HCT116 (cell line): Measurements from ENCODE around the gene CDH22. TPM values are rescaled to one million over a fixed set of nuclear protein-coding genes. Genes with fewer than 3 reads are reported as not detected.

Source experiments
- ATAC-seq: fragments of 200-7000 bp; cut with Tn5 transposase; 2 replicates; pipeline ENCODE4 v1.9.1; 2020; ENCODE audit warnings: mild to moderate bottlenecking, moderate library complexity
- BruUV-seq: library from RNA; stranded (reverse); fragments of 400-500 nt; replicated peaks from 2 replicates; lab custom pipeline; 2021; lab: Mats Ljungman, UMichigan
- CTCF ChIA-PET: fragments of 300-600 bp; sonication (Branson Sonifier 250); formaldehyde crosslinking; loops from one replicate; lab custom pipeline; 2021; ENCODE audit warnings: antibody characterized with exemption; lab: Charles Lee
- POLR2A ChIA-PET: fragments of 300-600, 350-600 bp; sonication (Branson Sonifier 250); formaldehyde crosslinking; loops from one replicate; lab custom pipeline; 2021; ENCODE audit warnings: antibody characterized with exemption; lab: Charles Lee
- RAD21 ChIA-PET, 2 experiments: fragments of 300-600 bp; sonication (Branson Sonifier 250); formaldehyde crosslinking; loops; one replicate each; lab custom pipeline; 2023; ENCODE audit warnings: low total read pairs in 2 of 2; ENCODE audit not compliant: uncharacterized antibody in 2 of 2, unreplicated experiment in 2 of 2, low non-redundant PET in 1 of 2; lab: Charles Lee
- DNase-seq: peaks from one replicate; pipeline ENCODE4 v3.0.0-alpha.2; 2010; ENCODE audit warnings: low read depth, low spot score
- H2AFZ ChIP-seq: fragments of 200-600 bp; shearing (Covaris generic), sonication (generic); 2 replicates; pipeline ENCODE4 v1.6.1; 2017; ENCODE audit warnings: low read depth, mixed run types, mixed read lengths, antibody characterized with exemption, low read length; ENCODE audit not compliant: poor library complexity, severe bottlenecking
- H3K27ac ChIP-seq: 2 replicates; pipeline ENCODE4 v1.5.1; 2012; ENCODE audit warnings: low read depth, low read length
- H3K27me3 ChIP-seq: fragments of 200-600 bp; sonication (generic); 2 replicates; pipeline ENCODE4 v1.6.1; 2016; ENCODE audit warnings: mixed run types, low read length, mixed read lengths; ENCODE audit not compliant: insufficient read depth
- H3K36me3 ChIP-seq, 2 experiments: fragments of 200-500 bp in 1 of 2; fragments of 200-600 bp in 1 of 2; sonication (Bioruptor generic) in 1 of 2; sonication (generic) in 1 of 2; 2 replicates each; pipeline versions ENCODE4 v1.5.1 to v1.6.1; 2014 to 2016; ENCODE audit warnings: low read length in 2 of 2, inconsistent platforms in 1 of 2, mixed read lengths in 1 of 2, mixed run types in 1 of 2; ENCODE audit not compliant: insufficient read depth in 2 of 2, control insufficient read depth in 1 of 2
- H3K4me1 ChIP-seq, 2 experiments: fragments of 200-600 bp in 1 of 2; sonication (generic) in 1 of 2; 2 replicates each; pipeline versions ENCODE4 v1.5.1 to v1.6.1; 2012 to 2017; ENCODE audit warnings: low read length in 2 of 2, inconsistent platforms in 1 of 2, mild to moderate bottlenecking in 1 of 2, mixed read lengths in 1 of 2, mixed run types in 1 of 2, moderate library complexity in 1 of 2; ENCODE audit not compliant: insufficient read depth in 2 of 2, control insufficient read depth in 1 of 2
- H3K4me2 ChIP-seq: fragments of 200-600 bp; sonication (generic); 2 replicates; pipeline ENCODE4 v1.6.1; 2017; ENCODE audit warnings: mixed run types, low read length, mixed read lengths
- H3K4me3 ChIP-seq, 2 experiments: fragments of 200-600 bp in 1 of 2; sonication (generic) in 1 of 2; replicated peaks in 1 of 2; 2 replicates each; pipeline ENCODE4 v1.5.1; 2011 to 2016; ENCODE audit warnings: low read length in 2 of 2, control low read depth in 1 of 2, low read depth in 1 of 2, mild to moderate bottlenecking in 1 of 2, mixed read lengths in 1 of 2, mixed run types in 1 of 2
- H3K79me2 ChIP-seq: fragments of 200-600 bp; sonication (generic); 2 replicates; pipeline ENCODE4 v1.6.1; 2017; ENCODE audit warnings: mild to moderate bottlenecking, mixed run types, low read length, moderate library complexity, mixed read lengths; ENCODE audit not compliant: insufficient read depth
- H3K9ac ChIP-seq: fragments of 200-600 bp; sonication (generic); 2 replicates; pipeline ENCODE4 v1.6.1; 2016; ENCODE audit warnings: low read length, mixed read lengths
- H3K9me2 ChIP-seq: fragments of 200-600 bp; sonication (generic), shearing (Covaris generic); 2 replicates; pipeline ENCODE4 v1.6.1; 2017; ENCODE audit warnings: mixed run types, mild to moderate bottlenecking, moderate library complexity; ENCODE audit not compliant: insufficient read depth
- H3K9me3 ChIP-seq, 2 experiments: fragments of 200-500 bp in 1 of 2; fragments of 200-600 bp in 1 of 2; sonication (Bioruptor generic) in 1 of 2; sonication (generic) in 1 of 2; 2 replicates each; pipeline ENCODE4 v1.6.1; 2014 to 2017; ENCODE audit warnings: low read length in 2 of 2, mixed read lengths in 2 of 2, inconsistent platforms in 1 of 2, low read depth in 1 of 2, mild to moderate bottlenecking in 1 of 2, mixed run types in 1 of 2, moderate library complexity in 1 of 2; ENCODE audit not compliant: control insufficient read depth in 1 of 2, insufficient read depth in 1 of 2
- H4K20me1 ChIP-seq: fragments of 200-600 bp; sonication (generic), shearing (Covaris generic); 2 replicates; pipeline ENCODE4 v1.6.1; 2017; ENCODE audit warnings: mixed run types, mild to moderate bottlenecking, moderate library complexity; ENCODE audit not compliant: insufficient read depth
- CBX3 ChIP-seq: IDR thresholded peaks from 2 replicates; pipeline ENCODE4 v1.6.1; 2012; ENCODE audit warnings: low read depth
- CEBPB ChIP-seq: IDR thresholded peaks from 2 replicates; pipeline ENCODE4 v1.6.1; 2012; ENCODE audit warnings: low read depth
- CTCF ChIP-seq, 3 experiments: fragments of 200-600 bp in 1 of 3; sonication (generic) in 1 of 3; IDR thresholded peaks in 2 of 3; conservative IDR thresholded peaks in 1 of 3; 2 replicates each; pipeline ENCODE4 v1.5.1; 2012 to 2017; ENCODE audit warnings: low read depth in 2 of 3, low read length in 2 of 3, antibody characterized with exemption in 1 of 3, borderline replicate concordance in 1 of 3, control low read depth in 1 of 3, mild to moderate bottlenecking in 1 of 3, mixed read lengths in 1 of 3, mixed run types in 1 of 3, moderate library complexity in 1 of 3; ENCODE audit not compliant: insufficient read depth in 1 of 3
- EZH2 ChIP-seq: fragments of 200-600 bp; sonication (generic); IDR thresholded peaks from 2 replicates; pipeline ENCODE4 v1.6.1; 2017; ENCODE audit warnings: antibody characterized with exemption, mixed run types
- EZH2phosphoT487 ChIP-seq: fragments of 200-600 bp; IDR thresholded peaks from 2 replicates; pipeline ENCODE4 v1.6.1; 2018; ENCODE audit warnings: antibody characterized with exemption, borderline replicate concordance
- FOSL1 ChIP-seq: IDR thresholded peaks from 2 replicates; pipeline ENCODE4 v1.6.1; 2012; ENCODE audit warnings: low read depth
- JUND ChIP-seq: IDR thresholded peaks from 2 replicates; pipeline ENCODE4 v1.6.1; 2012
- MAX ChIP-seq: IDR thresholded peaks from 2 replicates; pipeline ENCODE4 v1.6.1; 2012
- POLR2A ChIP-seq: IDR thresholded peaks from 2 replicates; pipeline ENCODE4 v1.7.0; 2011; ENCODE audit warnings: borderline replicate concordance; ENCODE audit not compliant: insufficient read depth, insufficient read length; ENCODE audit errors: extremely low read depth
- RAD21 ChIP-seq: IDR thresholded peaks from 2 replicates; pipeline ENCODE4 v1.6.1; 2012; ENCODE audit warnings: low read depth, mild to moderate bottlenecking
- SP1 ChIP-seq: IDR thresholded peaks from 2 replicates; pipeline ENCODE4 v1.6.1; 2012; ENCODE audit warnings: low read depth
- SRF ChIP-seq: IDR thresholded peaks from 2 replicates; pipeline ENCODE4 v1.6.1; 2012; ENCODE audit warnings: low read depth
- TCF7L2 ChIP-seq: IDR thresholded peaks from 2 replicates; pipeline ENCODE4 v1.7.0; 2011; ENCODE audit warnings: borderline replicate concordance, inconsistent platforms; ENCODE audit not compliant: insufficient read depth, insufficient read length; ENCODE audit errors: extremely low read depth
- YY1 ChIP-seq: IDR thresholded peaks from 2 replicates; pipeline ENCODE4 v1.6.1; 2011; ENCODE audit warnings: low read length, low read depth, moderate library complexity, mild to moderate bottlenecking; ENCODE audit not compliant: insufficient replicate concordance; ENCODE audit errors: extremely low read depth
- ZFX ChIP-seq: fragments of 450-650 bp; IDR thresholded peaks from 2 replicates; pipeline ENCODE4 v1.6.1; 2017
- ZNF274 ChIP-seq: fragments of 200-500 bp; sonication (Bioruptor generic); IDR thresholded peaks from 2 replicates; pipeline ENCODE4 v1.6.1; 2014; ENCODE audit warnings: mild to moderate bottlenecking, low read depth, low read length, inconsistent platforms
- intact Hi-C: fragments of 100-400 bp; cut with micrococcal nuclease; formaldehyde crosslinking; loops from 2 replicates; pipeline ENCODE4 v1.10.0; 2022
- total RNA-seq: library from RNA; stranded (reverse); gene quantifications from one replicate; pipeline ENCODE4 v1.2.1, GENCODE V29; 2021; ENCODE audit not compliant: unreplicated experiment
- TF ChIP-seq, protein P1 (sequence below): IDR thresholded peaks from 2 replicates; pipeline ENCODE4 v1.6.1; 2012; ENCODE audit warnings: low read depth

CDH22 gene
- total RNA-seq, 1 experiment from 2014 or later = 1.8 TPM

DNA sequence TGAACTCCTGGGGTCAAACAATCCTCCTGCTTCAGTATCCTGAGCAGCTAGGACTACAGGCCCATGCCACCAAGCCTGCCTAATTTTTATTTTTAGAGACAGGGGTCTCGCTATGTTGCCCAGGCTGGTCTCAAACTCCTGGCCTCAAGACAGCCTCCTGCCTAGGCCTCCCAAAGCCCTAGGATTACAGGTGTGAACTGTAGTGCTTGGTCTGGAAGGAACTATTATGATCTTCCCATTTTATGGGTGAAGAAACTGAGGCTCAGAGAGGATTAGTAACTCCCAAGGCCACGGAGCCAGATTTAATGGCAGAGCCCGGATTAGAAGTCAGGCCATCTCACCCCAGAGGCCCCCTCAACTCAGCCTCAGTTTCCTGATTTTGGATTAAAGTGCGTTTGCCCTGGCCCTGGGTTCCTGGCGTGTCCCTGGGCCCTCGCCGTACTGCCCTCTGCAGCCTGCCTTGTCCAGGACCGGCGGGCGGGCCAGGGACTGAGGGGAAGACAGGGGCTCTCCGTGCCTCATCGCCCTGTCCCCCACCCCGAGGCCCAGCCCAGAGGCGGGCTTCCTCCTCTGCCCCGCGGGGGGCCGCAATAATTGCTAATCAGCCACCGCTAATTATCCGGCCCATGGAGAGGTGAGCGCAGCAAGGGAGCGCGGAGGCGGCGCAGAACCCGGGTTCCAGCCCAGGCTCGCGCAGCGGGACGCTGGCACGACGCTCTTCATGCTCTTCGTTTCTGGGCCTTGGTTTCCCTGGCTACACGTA, 155.3 kb downstream of the CDH22 start:
- H2AFZ ChIP-seq = no peak overlapping the region
- no peaks in the 10 kb centered on the region for H3K27me3 ChIP-seq
- no peak overlapping the region for H3K9ac ChIP-seq
- ChIA-PET RAD21 (no interaction called here), POLR2A (interaction anchor here (1.3 kb wide), 1 partner anchor 14 kb away, joined by 4 read pairs; no protein-coding TSS in a partner anchor), CTCF (no interaction called here)
- no peaks in the 10 kb centered on the region for H3K9me3 ChIP-seq
- H3K4me1 ChIP-seq = no peaks in the 10 kb centered on the region
- no peak for TF ChIP-seq POLR2A
- no peak for TF ChIP-seq EZH2
- TF ChIP-seq, protein P1, sequence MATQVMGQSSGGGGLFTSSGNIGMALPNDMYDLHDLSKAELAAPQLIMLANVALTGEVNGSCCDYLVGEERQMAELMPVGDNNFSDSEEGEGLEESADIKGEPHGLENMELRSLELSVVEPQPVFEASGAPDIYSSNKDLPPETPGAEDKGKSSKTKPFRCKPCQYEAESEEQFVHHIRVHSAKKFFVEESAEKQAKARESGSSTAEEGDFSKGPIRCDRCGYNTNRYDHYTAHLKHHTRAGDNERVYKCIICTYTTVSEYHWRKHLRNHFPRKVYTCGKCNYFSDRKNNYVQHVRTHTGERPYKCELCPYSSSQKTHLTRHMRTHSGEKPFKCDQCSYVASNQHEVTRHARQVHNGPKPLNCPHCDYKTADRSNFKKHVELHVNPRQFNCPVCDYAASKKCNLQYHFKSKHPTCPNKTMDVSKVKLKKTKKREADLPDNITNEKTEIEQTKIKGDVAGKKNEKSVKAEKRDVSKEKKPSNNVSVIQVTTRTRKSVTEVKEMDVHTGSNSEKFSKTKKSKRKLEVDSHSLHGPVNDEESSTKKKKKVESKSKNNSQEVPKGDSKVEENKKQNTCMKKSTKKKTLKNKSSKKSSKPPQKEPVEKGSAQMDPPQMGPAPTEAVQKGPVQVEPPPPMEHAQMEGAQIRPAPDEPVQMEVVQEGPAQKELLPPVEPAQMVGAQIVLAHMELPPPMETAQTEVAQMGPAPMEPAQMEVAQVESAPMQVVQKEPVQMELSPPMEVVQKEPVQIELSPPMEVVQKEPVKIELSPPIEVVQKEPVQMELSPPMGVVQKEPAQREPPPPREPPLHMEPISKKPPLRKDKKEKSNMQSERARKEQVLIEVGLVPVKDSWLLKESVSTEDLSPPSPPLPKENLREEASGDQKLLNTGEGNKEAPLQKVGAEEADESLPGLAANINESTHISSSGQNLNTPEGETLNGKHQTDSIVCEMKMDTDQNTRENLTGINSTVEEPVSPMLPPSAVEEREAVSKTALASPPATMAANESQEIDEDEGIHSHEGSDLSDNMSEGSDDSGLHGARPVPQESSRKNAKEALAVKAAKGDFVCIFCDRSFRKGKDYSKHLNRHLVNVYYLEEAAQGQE = no peak
- TF ChIP-seq ZNF274 = no peak
- TF ChIP-seq SRF = no peak
- no peak for TF ChIP-seq EZH2phosphoT487
- no peak for TF ChIP-seq CBX3
- no peak for TF ChIP-seq CTCF (IDR thresholded peaks at IDR 0.05 in 2 of 3, conservative IDR thresholded peaks at IDR 0.05 in 1 of 3; ENCODE audit: borderline replicate concordance in 1 of 3, insufficient read depth in 1 of 3, low read depth in 2 of 3, low read length in 2 of 3)
- no peak for TF ChIP-seq FOSL1
- TF ChIP-seq MAX = no peak
- no peak for TF ChIP-seq ZFX
- TF ChIP-seq CEBPB = no peak
- TF ChIP-seq YY1 = no peak
- TF ChIP-seq JUND = no peak
- no peak for TF ChIP-seq RAD21
- TF ChIP-seq TCF7L2 = no peak
- no peak for TF ChIP-seq SP1
- no peak overlapping the region for H3K4me3 ChIP-seq
- DNase-seq = no peak
- BruUV-seq = no TSS peak
- no peaks in the 10 kb centered on the region for H3K79me2 ChIP-seq
- H3K9me2 ChIP-seq = no peaks in the 10 kb centered on the region
- H3K27ac ChIP-seq = no peak overlapping the region
- intact Hi-C loops = no loop called here
- no peaks in the 10 kb centered on the region for H3K36me3 ChIP-seq
- ATAC-seq = no peak
- no peaks in the 10 kb centered on the region for H4K20me1 ChIP-seq
- no peak overlapping the region for H3K4me2 ChIP-seq
